HepG2 (cell line): ENCODE data around the gene ZSCAN20.

ENCODE experiments used
- AGO2 ChIP-seq: fragments of 200-400 bp; formaldehyde crosslinking; optimal IDR thresholded peaks from 2 replicates; pipeline ENCODE3; 2017; ENCODE audit warnings: mild to moderate bottlenecking, low read depth, low read length, moderate library complexity
- EZH2 ChIP-seq: conservative IDR thresholded peaks from 2 replicates; pipeline ENCODE4 v1.6.1; 2012; ENCODE audit warnings: mild to moderate bottlenecking, low read depth, low read length, moderate library complexity
- GPN1 ChIP-seq: sonication (generic); formaldehyde crosslinking; IDR thresholded peaks from 2 replicates; pipeline ENCODE4 v1.5.1; 2020; ENCODE audit warnings: missing genetic modification reagents, borderline replicate concordance
- HDAC2 ChIP-seq: sonication (generic); formaldehyde crosslinking; IDR thresholded peaks from 2 replicates; pipeline ENCODE4 v1.4.0; 2020; ENCODE audit warnings: missing genetic modification reagents
- IRF2 ChIP-seq: IDR thresholded peaks from 2 replicates; pipeline ENCODE4 v1.6.1; 2018; ENCODE audit warnings: missing genetic modification reagents, missing compliant biosample characterization
- PHF20 ChIP-seq: sonication (generic); formaldehyde crosslinking; IDR thresholded peaks from 2 replicates; pipeline ENCODE4 v1.5.0; 2020; ENCODE audit warnings: mild to moderate bottlenecking, missing genetic modification reagents
- POLR2A ChIP-seq, 2 experiments: IDR thresholded peaks; 2 replicates each; pipeline ENCODE4 v1.6.1; 2011; ENCODE audit warnings: low read depth in 2 of 2, low read length in 2 of 2, mild to moderate bottlenecking in 1 of 2, moderate library complexity in 1 of 2; ENCODE audit not compliant: insufficient read depth in 1 of 2
- ZNF564 ChIP-seq: sonication (generic); formaldehyde crosslinking; IDR thresholded peaks from 2 replicates; pipeline ENCODE4 v1.8.1; 2023; ENCODE audit warnings: mild to moderate bottlenecking, missing genetic modification reagents
- TF ChIP-seq, protein P1 (sequence below): sonication (generic); formaldehyde crosslinking; conservative IDR thresholded peaks from 2 replicates; pipeline ENCODE4 v1.4.0; 2020; ENCODE audit warnings: missing genetic modification reagents

DNA sequence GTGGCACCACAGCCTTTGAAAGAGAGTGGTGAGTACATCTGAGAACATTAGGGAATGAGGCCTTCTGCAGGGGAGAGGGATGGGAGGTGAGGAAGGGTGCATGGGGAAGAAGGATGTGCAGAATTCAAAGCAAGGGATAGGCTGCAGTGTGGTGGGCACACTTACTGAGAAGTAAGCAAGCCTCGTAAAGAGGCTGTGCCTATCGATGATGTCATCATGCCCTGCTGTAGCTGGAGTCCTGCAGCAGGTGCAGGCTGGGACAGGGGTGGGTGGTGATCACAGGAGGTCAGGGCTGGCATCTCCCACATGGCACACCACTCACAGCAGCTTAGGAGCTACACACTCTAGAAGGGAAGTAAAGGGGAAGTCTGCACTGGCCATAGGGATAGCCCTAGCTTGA lies 16.2 kb downstream of the ZSCAN20 start:
- TF ChIP-seq ZNF564 (CRISPR knock-in tag) (no peak), POLR2A (IDR thresholded peaks at IDR 0.05; ENCODE audit: insufficient read depth in 1 of 2, low read depth in 2 of 2, low read length in 2 of 2) (no peak), PHF20 (CRISPR knock-in tag) (no peak), GPN1 (CRISPR knock-in tag) (no peak), IRF2 (CRISPR knock-in tag) (no peak), HDAC2 (CRISPR knock-in tag) (no peak), EZH2 (no peak), AGO2 (no peak)
- TF ChIP-seq, protein P1, sequence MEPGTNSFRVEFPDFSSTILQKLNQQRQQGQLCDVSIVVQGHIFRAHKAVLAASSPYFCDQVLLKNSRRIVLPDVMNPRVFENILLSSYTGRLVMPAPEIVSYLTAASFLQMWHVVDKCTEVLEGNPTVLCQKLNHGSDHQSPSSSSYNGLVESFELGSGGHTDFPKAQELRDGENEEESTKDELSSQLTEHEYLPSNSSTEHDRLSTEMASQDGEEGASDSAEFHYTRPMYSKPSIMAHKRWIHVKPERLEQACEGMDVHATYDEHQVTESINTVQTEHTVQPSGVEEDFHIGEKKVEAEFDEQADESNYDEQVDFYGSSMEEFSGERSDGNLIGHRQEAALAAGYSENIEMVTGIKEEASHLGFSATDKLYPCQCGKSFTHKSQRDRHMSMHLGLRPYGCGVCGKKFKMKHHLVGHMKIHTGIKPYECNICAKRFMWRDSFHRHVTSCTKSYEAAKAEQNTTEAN (CRISPR knock-in tag) = no peak
